Measurements from ENCODE around the gene CUBN. TPM values are rescaled to one million over a fixed set of nuclear protein-coding genes. Genes with fewer than 3 reads are reported as not detected.
"Not testable (repeated sequence)": the region's sequence is repeated elsewhere in the genome, so short reads cannot be mapped to it uniquely, and the experiment has no call there.

The CUBN gene
- polyA plus RNA-seq, 1 experiment = 0.76 TPM

DNA sequence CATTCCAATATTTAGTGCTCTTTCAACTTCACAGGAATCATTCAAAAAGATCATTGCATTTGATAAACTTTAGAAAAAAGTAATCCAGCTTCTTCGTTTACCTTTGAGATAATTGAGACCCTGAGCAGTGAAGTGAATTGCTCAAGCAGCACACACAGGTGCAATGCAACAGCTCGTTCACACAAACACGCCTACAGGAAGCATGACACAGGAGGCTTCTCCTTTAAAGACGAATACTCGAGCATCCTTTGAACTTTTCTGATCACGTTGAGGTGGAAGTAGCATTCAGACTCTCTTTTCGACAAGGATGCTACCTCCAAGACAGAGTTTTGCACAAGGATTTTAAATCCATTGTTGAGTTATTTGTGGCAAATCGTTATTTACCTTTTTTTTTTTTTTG, 294.4 kb downstream of the CUBN start:
- Histone ChIP-seq H3K27ac (ENCODE audit: low read depth, low read length) (no peak overlapping the region), H3K27me3 (ENCODE audit: control insufficient read depth, insufficient read depth, low read length) (no peaks in the 10 kb centered on the region), H3K9me3 (ENCODE audit: control insufficient read depth, insufficient read depth, low read length) (no peaks in the 10 kb centered on the region), H3K4me3 (ENCODE audit: low read depth, low read length) (no peak overlapping the region)
- TF ChIP-seq, protein P1, sequence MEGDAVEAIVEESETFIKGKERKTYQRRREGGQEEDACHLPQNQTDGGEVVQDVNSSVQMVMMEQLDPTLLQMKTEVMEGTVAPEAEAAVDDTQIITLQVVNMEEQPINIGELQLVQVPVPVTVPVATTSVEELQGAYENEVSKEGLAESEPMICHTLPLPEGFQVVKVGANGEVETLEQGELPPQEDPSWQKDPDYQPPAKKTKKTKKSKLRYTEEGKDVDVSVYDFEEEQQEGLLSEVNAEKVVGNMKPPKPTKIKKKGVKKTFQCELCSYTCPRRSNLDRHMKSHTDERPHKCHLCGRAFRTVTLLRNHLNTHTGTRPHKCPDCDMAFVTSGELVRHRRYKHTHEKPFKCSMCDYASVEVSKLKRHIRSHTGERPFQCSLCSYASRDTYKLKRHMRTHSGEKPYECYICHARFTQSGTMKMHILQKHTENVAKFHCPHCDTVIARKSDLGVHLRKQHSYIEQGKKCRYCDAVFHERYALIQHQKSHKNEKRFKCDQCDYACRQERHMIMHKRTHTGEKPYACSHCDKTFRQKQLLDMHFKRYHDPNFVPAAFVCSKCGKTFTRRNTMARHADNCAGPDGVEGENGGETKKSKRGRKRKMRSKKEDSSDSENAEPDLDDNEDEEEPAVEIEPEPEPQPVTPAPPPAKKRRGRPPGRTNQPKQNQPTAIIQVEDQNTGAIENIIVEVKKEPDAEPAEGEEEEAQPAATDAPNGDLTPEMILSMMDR (IDR thresholded peaks at IDR 0.05; ENCODE audit: low read depth, low read length) = no peak
- ChIA-PET POLR2A (no interaction called here), CTCF (interaction anchor here (1.5 kb wide), 1 partner anchor 574 kb away, joined by 4 read pairs; no protein-coding TSS in a partner anchor)
- DNase-seq (ENCODE audit: low read depth, low spot score) = no peak

DNA sequence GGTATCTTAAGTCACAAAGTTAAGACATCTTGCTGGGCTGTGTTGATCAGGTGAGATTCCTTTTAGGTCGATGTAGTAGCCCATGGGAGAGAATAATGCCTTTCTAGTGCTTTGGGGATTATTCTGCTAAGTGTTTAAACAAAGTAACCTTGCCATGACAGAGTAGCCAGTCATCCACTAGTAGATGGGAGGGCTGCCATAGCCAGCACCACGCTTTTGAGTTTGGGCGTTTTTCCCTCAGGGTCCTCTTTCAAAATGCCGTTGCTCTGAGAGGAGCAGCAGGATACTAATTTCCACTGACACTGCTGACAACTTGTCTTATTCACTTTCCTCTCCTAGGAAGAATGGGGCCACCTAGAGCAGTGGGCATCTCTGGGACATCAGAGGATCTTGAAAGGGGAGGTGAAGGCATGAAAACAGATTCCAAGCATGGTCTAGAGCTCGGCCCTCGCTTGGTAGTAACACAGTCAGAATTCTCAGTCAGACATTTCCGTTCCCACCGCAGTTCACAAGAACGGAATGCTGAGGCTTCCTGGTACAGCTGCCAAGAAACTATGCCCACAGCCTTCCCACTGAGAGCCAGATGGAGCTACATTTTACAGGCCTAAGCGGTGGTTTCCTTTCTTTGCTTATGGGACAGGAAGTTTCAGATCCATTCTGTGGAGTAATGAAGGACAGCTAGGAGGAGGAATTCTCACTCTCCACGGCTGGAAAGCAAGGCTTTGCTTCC, 297.1 kb downstream of the CUBN start:
- ChIA-PET POLR2A (no interaction called here), CTCF (interaction anchor here (0.6 to 2.4 kb wide), 2 partner anchors 10 to 12 kb away, joined by 3 to 11 read pairs; no protein-coding TSS in a partner anchor)
- Histone ChIP-seq H3K9me3 (ENCODE audit: control insufficient read depth, insufficient read depth, low read length) (no peaks in the 10 kb centered on the region), H3K27me3 (ENCODE audit: control insufficient read depth, insufficient read depth, low read length) (no peaks in the 10 kb centered on the region), H3K4me3 (ENCODE audit: low read depth, low read length) (no peak overlapping the region), H3K27ac (ENCODE audit: low read depth, low read length) (peak overlapping the region; percentile 65)
- TF ChIP-seq, protein P1 (IDR thresholded peaks at IDR 0.05; ENCODE audit: low read depth, low read length) = no peak
- DNase-seq (ENCODE audit: low read depth, low spot score) = peak; percentile 63

DNA sequence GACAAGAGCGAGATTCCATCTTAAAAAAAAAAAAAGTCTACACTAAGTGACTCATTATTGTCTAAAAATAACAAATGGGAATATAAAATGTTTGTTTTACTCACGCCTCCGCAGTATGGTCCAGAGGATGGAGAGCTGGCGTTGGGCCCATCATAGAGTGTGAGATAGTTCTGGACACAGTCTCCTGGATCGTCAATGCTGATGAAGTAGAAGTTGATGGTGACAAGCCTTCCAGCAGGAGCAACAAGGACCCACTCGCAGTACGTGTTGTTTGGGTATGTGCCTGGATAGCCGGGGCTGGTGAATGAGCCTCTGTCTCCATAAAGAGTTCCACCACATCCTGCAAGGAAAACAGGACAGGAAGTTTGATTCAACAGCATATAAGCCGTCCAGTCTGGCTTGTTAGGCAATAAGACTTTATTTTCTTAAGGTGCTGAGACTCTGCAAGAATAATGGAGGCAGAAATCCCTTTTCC, 300.9 kb downstream of the CUBN start:
- TF ChIP-seq, protein P1 (IDR thresholded peaks at IDR 0.05; ENCODE audit: low read depth, low read length) = no peak
- ChIA-PET CTCF (interaction anchor here (0.6 to 2.2 kb wide), 10 partner anchors 8 to 610 kb away, joined by 3 to 15 read pairs (median 4); no protein-coding TSS in a partner anchor), POLR2A (interaction anchor here (0.7 kb wide), 1 partner anchor 15 kb away, joined by 3 read pairs; no protein-coding TSS in a partner anchor)
- DNase-seq (ENCODE audit: low read depth, low spot score) = no peak
- no peaks in the 10 kb centered on the region for H3K27me3 ChIP-seq (ENCODE audit: control insufficient read depth, insufficient read depth, low read length)
- peak overlapping the region; percentile 21; the same call in 1 of the 2 replicates for H3K4me3 ChIP-seq (ENCODE audit: low read depth, low read length)
- no peaks in the 10 kb centered on the region for H3K9me3 ChIP-seq (ENCODE audit: control insufficient read depth, insufficient read depth, low read length)
- no peak overlapping the region for H3K27ac ChIP-seq (ENCODE audit: low read depth, low read length)

DNA sequence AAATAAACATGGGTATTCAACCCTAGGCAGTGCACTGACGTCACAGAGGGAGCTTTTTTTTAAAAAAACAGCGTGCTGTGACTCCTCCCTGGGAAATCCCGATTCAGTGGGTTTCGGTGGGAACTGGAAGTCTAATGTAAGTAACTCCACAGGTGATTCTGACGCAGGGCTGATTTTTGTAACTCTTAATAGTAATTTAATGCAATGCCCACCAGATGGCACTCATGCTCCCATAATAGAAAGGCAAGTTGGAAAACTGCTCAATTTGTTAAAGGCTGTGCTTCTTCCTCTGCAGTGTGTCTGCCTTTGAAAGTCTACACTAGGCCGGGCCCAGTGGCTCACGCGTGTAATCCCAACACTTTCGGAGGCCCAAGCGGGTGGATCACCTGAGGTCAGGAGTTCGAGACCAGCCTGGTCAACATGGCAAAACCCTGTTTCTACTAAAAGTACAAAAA, 301.5 kb downstream of the CUBN start:
- Histone ChIP-seq H3K27me3 (ENCODE audit: control insufficient read depth, insufficient read depth, low read length) (no peaks in the 10 kb centered on the region), H3K4me3 (ENCODE audit: low read depth, low read length) (no peak overlapping the region), H3K9me3 (ENCODE audit: control insufficient read depth, insufficient read depth, low read length) (peaks cover under 1% of the 10 kb centered on the region), H3K27ac (ENCODE audit: low read depth, low read length) (no peak overlapping the region)
- TF ChIP-seq, protein P1 (IDR thresholded peaks at IDR 0.05; ENCODE audit: low read depth, low read length) = peak; percentile 60
- POLR2A ChIA-PET = interaction anchor here (0.6 kb wide), 1 partner anchor 546 kb away, joined by 3 read pairs; no protein-coding TSS in a partner anchor
- CTCF ChIA-PET = interaction anchor here (0.6 to 2.2 kb wide), 22 partner anchors 9 to 684 kb away, joined by 3 to 15 read pairs (median 4); partner anchors contain the start of gene RSU1
- peak; percentile 57 for DNase-seq (ENCODE audit: low read depth, low spot score)

DNA sequence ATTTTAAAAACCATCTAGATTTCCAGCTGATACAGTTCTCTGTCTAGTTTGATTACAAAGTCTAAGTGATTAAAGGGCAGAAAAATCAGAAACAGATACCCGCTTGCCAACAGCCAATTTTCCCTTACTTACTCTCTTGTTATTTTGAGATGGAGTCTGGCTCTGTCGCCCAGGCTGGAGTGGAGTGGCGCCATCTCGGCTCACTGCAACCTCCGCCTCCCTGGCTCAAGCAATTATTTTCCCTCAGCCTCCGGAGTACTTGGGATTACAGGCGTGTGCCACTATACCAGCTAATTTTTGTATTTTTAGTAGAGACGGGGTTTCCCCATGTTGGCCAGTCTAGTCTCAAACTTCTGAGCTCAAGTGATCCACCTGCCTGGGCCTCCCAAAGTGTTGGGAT, 302.1 kb downstream of the CUBN start:
- CTCF ChIA-PET = interaction anchor here (0.7 to 2.2 kb wide), 18 partner anchors 10 to 684 kb away, joined by 3 to 15 read pairs (median 4); partner anchors contain the start of gene RSU1
- POLR2A ChIA-PET = interaction anchor here (0.6 kb wide), 1 partner anchor 547 kb away, joined by 3 read pairs; no protein-coding TSS in a partner anchor
- H3K4me3 ChIP-seq (ENCODE audit: low read depth, low read length); H3K27me3 ChIP-seq (ENCODE audit: control insufficient read depth, insufficient read depth, low read length); DNase-seq (ENCODE audit: low read depth, low spot score); H3K27ac ChIP-seq (ENCODE audit: low read depth, low read length); H3K9me3 ChIP-seq (ENCODE audit: control insufficient read depth, insufficient read depth, low read length): not testable (repeated sequence)
